ENCODE results near the gene AASDHPPT.

- TF ChIP-seq CTCF (IDR thresholded peaks at IDR 0.05; ENCODE audit: insufficient read depth, low read length, poor library complexity, severe bottlenecking): no peak
- TF ChIP-seq EZH2phosphoT487 (conservative IDR thresholded peaks at IDR 0.05; ENCODE audit: low read length): no peak
Observed at GRCh38 chr11:106127604-106128003, 50.1 kb downstream of the AASDHPPT start.

All from SU-DHL-6 (cell line).